ENCODE data around the gene TCN2. TPM values are rescaled to one million over a fixed set of nuclear protein-coding genes. Genes with fewer than 3 reads are reported as not detected.

Gene TCN2
- total and polyA plus RNA-seq, 9 of the 15 experiments (the other 6 are each of a cell fraction or from before 2014, with no cell fraction given): 0.88 to 5.4 (median 1.7) TPM

DNA sequence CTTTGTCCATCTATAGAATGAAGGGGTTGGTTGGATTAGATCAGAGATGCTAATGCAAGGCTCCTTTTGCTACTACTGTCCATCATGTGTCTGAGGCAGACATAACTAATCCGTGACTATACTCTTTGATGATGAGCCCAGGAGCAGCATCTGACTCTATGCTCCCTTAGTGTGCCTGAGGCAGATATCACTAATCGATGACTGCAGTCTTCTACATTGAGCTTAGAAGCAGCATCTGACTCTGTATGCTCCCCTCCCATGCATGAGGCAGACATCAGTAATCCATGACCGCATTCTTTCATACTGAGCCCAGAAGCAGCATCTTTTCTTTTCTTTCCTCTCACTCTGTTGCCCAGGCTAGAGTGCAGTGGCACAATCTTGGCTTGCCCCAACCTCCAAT, 4.2 kb downstream of the TCN2 start (continued):
- TF ChIP-seq ZMIZ1 (IDR thresholded peaks at IDR 0.05; ENCODE audit: low read depth in 2 of 2, low read length in 2 of 2) (peak in 1 of 2 experiments; percentile 60; a peak in 1 of 4 replicates), ZNF347 (CRISPR knock-in tag; IDR thresholded peaks at IDR 0.05; ENCODE audit: low read depth) (no peak), ZBTB17 (CRISPR knock-in tag; IDR thresholded peaks at IDR 0.05) (peak; percentile 91), ARID1B (IDR thresholded peaks at IDR 0.05) (no peak), RBM25 (IDR thresholded peaks at IDR 0.05; ENCODE audit: low read depth, low read length, severe bottlenecking) (no peak), SAFB2 (IDR thresholded peaks at IDR 0.05; ENCODE audit: borderline replicate concordance, low read depth, low read length, severe bottlenecking) (no peak), NFE2 (IDR thresholded peaks at IDR 0.05; ENCODE audit: low read depth) (no peak), KHSRP (IDR thresholded peaks at IDR 0.05) (no peak), POLR2H (tag; IDR thresholded peaks at IDR 0.05; ENCODE audit: low read depth) (no peak), RBM34 (IDR thresholded peaks at IDR 0.05; ENCODE audit: borderline replicate concordance, insufficient read depth, low read length) (no peak), ZKSCAN1 (IDR thresholded peaks at IDR 0.05; ENCODE audit: low read depth, low read length) (no peak), ZBTB11 (CRISPR knock-in tag; IDR thresholded peaks at IDR 0.05) (no peak), ZNF324 (CRISPR knock-in tag; IDR thresholded peaks at IDR 0.05) (no peak), TSC22D4 (tag; IDR thresholded peaks at IDR 0.05) (no peak), MLLT1 (IDR thresholded peaks at IDR 0.05) (peak in 1 of 2 experiments; percentile 93; a peak in 2 of 4 replicates), SAP30 (IDR thresholded peaks at IDR 0.05; ENCODE audit: borderline replicate concordance, insufficient read depth, low read depth, low read length, poor library complexity, severe bottlenecking) (no peak), MTA2 (IDR thresholded peaks at IDR 0.05; ENCODE audit: low read depth) (no peak)
- TF ChIP-seq, protein P1, sequence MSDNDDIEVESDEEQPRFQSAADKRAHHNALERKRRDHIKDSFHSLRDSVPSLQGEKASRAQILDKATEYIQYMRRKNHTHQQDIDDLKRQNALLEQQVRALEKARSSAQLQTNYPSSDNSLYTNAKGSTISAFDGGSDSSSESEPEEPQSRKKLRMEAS (CRISPR knock-in tag; IDR thresholded peaks at IDR 0.05): no peak
- TF ChIP-seq, protein P2, sequence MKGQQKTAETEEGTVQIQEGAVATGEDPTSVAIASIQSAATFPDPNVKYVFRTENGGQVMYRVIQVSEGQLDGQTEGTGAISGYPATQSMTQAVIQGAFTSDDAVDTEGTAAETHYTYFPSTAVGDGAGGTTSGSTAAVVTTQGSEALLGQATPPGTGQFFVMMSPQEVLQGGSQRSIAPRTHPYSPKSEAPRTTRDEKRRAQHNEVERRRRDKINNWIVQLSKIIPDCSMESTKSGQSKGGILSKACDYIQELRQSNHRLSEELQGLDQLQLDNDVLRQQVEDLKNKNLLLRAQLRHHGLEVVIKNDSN (CRISPR knock-in tag; IDR thresholded peaks at IDR 0.05): no peak

Data from K562 (cell line).